Cardiac muscle cell (in vitro differentiated cells and primary cell): Measurements from ENCODE around the gene ARHGEF19. TPM values are rescaled to one million over a fixed set of nuclear protein-coding genes. Genes with fewer than 3 reads are reported as not detected.
"Not testable (repeated sequence)": the region's sequence is repeated elsewhere in the genome, so short reads cannot be mapped to it uniquely, and the experiment has no call there.

Experiments used
- DNase-seq, 2 donors: peaks; one replicate each; pipeline versions ENCODE4 v3.0.0 to v3.0.0-alpha.2; 2010 to 2017; ENCODE audit warnings: low read depth in 1 of 2, low spot score in 1 of 2
- H3K27ac ChIP-seq: fragments of 200-600 bp; sonication (generic); 2 replicates; pipeline ENCODE4 v1.5.1; 2016
- H3K27me3 ChIP-seq: fragments of 200-600 bp; sonication (generic); 2 replicates; pipeline ENCODE4 v1.6.0; 2016; ENCODE audit warnings: control low read depth
- H3K36me3 ChIP-seq: fragments of 200-600 bp; sonication (generic); 2 replicates; pipeline ENCODE4 v1.5.1; 2016; ENCODE audit warnings: control low read depth
- H3K4me1 ChIP-seq: fragments of 200-600 bp; sonication (generic); 2 replicates; pipeline ENCODE4 v1.8.1; 2017; ENCODE audit warnings: low read depth, mild to moderate bottlenecking, mixed run types
- H3K4me3 ChIP-seq: fragments of 200-600 bp; sonication (generic); 2 replicates; pipeline ENCODE4 v1.5.1; 2016; ENCODE audit warnings: mild to moderate bottlenecking
- H3K9me3 ChIP-seq: fragments of 200-600 bp; sonication (generic); 2 replicates; pipeline ENCODE4 v1.5.1; 2017; ENCODE audit warnings: low read depth, mild to moderate bottlenecking, control low read depth
- CTCF ChIP-seq: IDR thresholded peaks from 2 replicates; pipeline ENCODE4 v1.5.1; 2012; ENCODE audit warnings: low read depth, mild to moderate bottlenecking, low read length
- polyA plus RNA-seq: library from polyadenylated mRNA; unstranded; fragments of >200 nt; fragmentation: Nextera tagmentation; extraction: Ambion mirVana; gene quantifications from 2 replicates; pipeline ENCODE4 v1.2.1, GENCODE V29; 2016
- total RNA-seq: library from RNA; depleted of rRNA; stranded (reverse); fragments of >200 nt; gene quantifications from 2 replicates; pipeline ENCODE4 v1.2.3, GENCODE V29; 2016

ARHGEF19 gene
- total and polyA plus RNA-seq, 2 experiments from 2014 or later = 4.0 to 6.7 TPM

- Histone ChIP-seq H3K9me3 (no peaks in the 10 kb centered on the region), H3K27me3 (peaks cover 13% of the 10 kb centered on the region), H3K27ac (no peak overlapping the region), H3K4me3 (no peak overlapping the region), H3K36me3 (no peaks in the 10 kb centered on the region), H3K4me1 (no peaks in the 10 kb centered on the region)
- DNase-seq = no peak
- no peak for TF ChIP-seq CTCF
Measured at GRCh38 chr1:16218014-16218673, 5.7 kb upstream of the ARHGEF19 start.

GRCh38 chr1:16217061-16217785 is 4.8 kb upstream of the ARHGEF19 start:
- TF ChIP-seq CTCF = no peak
- H3K36me3 ChIP-seq = no peaks in the 10 kb centered on the region

GRCh38 chr1:16215882-16216753 is 3.7 kb upstream of the ARHGEF19 start:
- Histone ChIP-seq H3K4me3 (peak overlapping the region; percentile 27), H3K27me3 (peaks cover 5% of the 10 kb centered on the region), H3K36me3 (no peaks in the 10 kb centered on the region), H3K9me3 (no peaks in the 10 kb centered on the region), H3K27ac (no peak overlapping the region), H3K4me1 (no peaks in the 10 kb centered on the region)
- DNase-seq = peak; percentile 94 to 99
- no peak for TF ChIP-seq CTCF

More at GRCh38 chr1:16217061-16217785, 4.8 kb upstream of the ARHGEF19 start:
- Histone ChIP-seq H3K27me3 (peaks cover 13% of the 10 kb centered on the region), H3K27ac (no peak overlapping the region), H3K9me3 (no peaks in the 10 kb centered on the region), H3K4me3 (peak overlapping the region; percentile 27), H3K4me1 (no peaks in the 10 kb centered on the region)
- peak; percentile 99 for DNase-seq

GRCh38 chr1:16215240-16215639 is 2.8 kb upstream of the ARHGEF19 start:
- H3K4me1 ChIP-seq, H3K4me3 ChIP-seq, H3K36me3 ChIP-seq, H3K9me3 ChIP-seq, H3K27ac ChIP-seq, DNase-seq, H3K27me3 ChIP-seq: not testable (repeated sequence)

GRCh38 chr1:16213544-16213943 is 1.1 kb upstream of the ARHGEF19 start:
- H3K4me1 ChIP-seq, H3K9me3 ChIP-seq, DNase-seq, H3K36me3 ChIP-seq, H3K27me3 ChIP-seq, H3K4me3 ChIP-seq, H3K27ac ChIP-seq: not testable (repeated sequence)

- DNase-seq = no peak
- no peaks in the 10 kb centered on the region for H3K36me3 ChIP-seq
- H3K4me1 ChIP-seq = no peaks in the 10 kb centered on the region
- TF ChIP-seq CTCF = no peak
- H3K4me3 ChIP-seq = no peak overlapping the region
- no peaks in the 10 kb centered on the region for H3K9me3 ChIP-seq
- H3K27ac ChIP-seq = no peak overlapping the region
- H3K27me3 ChIP-seq = no peaks in the 10 kb centered on the region
Measured at GRCh38 chr1:16213013-16213412, 561 bp upstream of the ARHGEF19 start.
